Liver (tissue), 9 donors: Measurements from ENCODE around the gene ABCG8. TPM values are rescaled to one million over a fixed set of nuclear protein-coding genes. Genes with fewer than 3 reads are reported as not detected.
A peak's percentile ranks its signal among the peaks of the same experiment; 100 is the strongest.

Source experiments
- DNase-seq: peaks from one replicate; pipeline ENCODE4 v3.0.0-alpha.2; 2017; ENCODE audit warnings: low spot score
- H3K27ac ChIP-seq, 2 donors: one replicate each; pipeline ENCODE4 v1.7.0; 2013; ENCODE audit warnings: inconsistent platforms in 2 of 2, low read length in 2 of 2, control low read depth in 1 of 2, low read depth in 1 of 2, mild to moderate bottlenecking in 1 of 2
- H3K27me3 ChIP-seq, 4 donors: one replicate each; pipeline versions ENCODE4 v1.6.1 to v1.7.0; 2013; ENCODE audit warnings: low read length in 3 of 4, inconsistent platforms in 1 of 4, mild to moderate bottlenecking in 1 of 4, moderate library complexity in 1 of 4; ENCODE audit not compliant: control insufficient read depth in 4 of 4, insufficient read depth in 4 of 4
- H3K36me3 ChIP-seq, 4 donors: one replicate each; pipeline versions ENCODE4 v1.6.1 to v1.7.0; 2013; ENCODE audit warnings: low read length in 3 of 4, mild to moderate bottlenecking in 3 of 4, low read depth in 1 of 4, moderate library complexity in 1 of 4; ENCODE audit not compliant: control insufficient read depth in 4 of 4, insufficient read depth in 3 of 4
- H3K4me1 ChIP-seq, 4 donors: one replicate each; pipeline versions ENCODE4 v1.6.1 to v1.7.0; 2013; ENCODE audit warnings: low read length in 3 of 4, mild to moderate bottlenecking in 3 of 4, moderate library complexity in 1 of 4; ENCODE audit not compliant: control insufficient read depth in 4 of 4, insufficient read depth in 4 of 4
- H3K4me3 ChIP-seq, 3 donors: one replicate each; pipeline versions ENCODE4 v1.6.1 to v1.7.0; 2013; ENCODE audit warnings: low read length in 3 of 3, control low read depth in 1 of 3, low read depth in 1 of 3, mild to moderate bottlenecking in 1 of 3
- H3K9ac ChIP-seq, 2 donors: one replicate each; pipeline ENCODE4 v1.7.0; 2013; ENCODE audit warnings: low read length in 2 of 2, mild to moderate bottlenecking in 2 of 2, moderate library complexity in 2 of 2, control low read depth in 1 of 2, low read depth in 1 of 2
- H3K9me3 ChIP-seq, 4 donors: one replicate each; pipeline versions ENCODE4 v1.6.1 to v1.7.0; 2013; ENCODE audit warnings: low read length in 3 of 4; ENCODE audit not compliant: control insufficient read depth in 4 of 4
- ATF3 ChIP-seq: IDR thresholded peaks from 2 replicates; pipeline ENCODE4 v1.6.1; 2016; ENCODE audit warnings: antibody characterized with exemption
- FOXA1 ChIP-seq: IDR thresholded peaks from 2 replicates; pipeline ENCODE4 v1.6.1; 2016; ENCODE audit warnings: antibody characterized with exemption
- FOXA2 ChIP-seq: IDR thresholded peaks from 2 replicates; pipeline ENCODE4 v1.6.1; 2016; ENCODE audit warnings: antibody characterized with exemption
- HNF4A ChIP-seq, 2 donors: conservative IDR thresholded peaks; 2 replicates each; pipeline ENCODE4 v1.6.1; 2016; ENCODE audit warnings: antibody characterized with exemption in 2 of 2, mild to moderate bottlenecking in 2 of 2
- HNF4G ChIP-seq: IDR thresholded peaks from 2 replicates; pipeline ENCODE4 v1.6.1; 2016; ENCODE audit warnings: antibody characterized with exemption
- JUND ChIP-seq, 2 donors: IDR thresholded peaks; 2 replicates each; pipeline ENCODE4 v1.6.1; 2016; ENCODE audit warnings: antibody characterized with exemption in 2 of 2
- MAX ChIP-seq: IDR thresholded peaks from 2 replicates; pipeline ENCODE4 v1.6.1; 2016; ENCODE audit warnings: antibody characterized with exemption
- RAD21 ChIP-seq, 2 donors: IDR thresholded peaks; 2 replicates each; pipeline ENCODE4 v1.6.1; 2016; ENCODE audit warnings: antibody characterized with exemption in 2 of 2, mild to moderate bottlenecking in 2 of 2
- RXRA ChIP-seq, 2 donors: IDR thresholded peaks; 2 replicates each; pipeline ENCODE4 v1.6.1; 2017 to 2018; ENCODE audit warnings: antibody characterized with exemption in 2 of 2, mild to moderate bottlenecking in 1 of 2
- SP1 ChIP-seq: IDR thresholded peaks from 2 replicates; pipeline ENCODE4 v1.6.1; 2018; ENCODE audit warnings: antibody characterized with exemption, mild to moderate bottlenecking
- TAF1 ChIP-seq: conservative IDR thresholded peaks from 2 replicates; pipeline ENCODE4 v1.6.1; 2016; ENCODE audit warnings: antibody characterized with exemption, mild to moderate bottlenecking
- YY1 ChIP-seq: IDR thresholded peaks from 2 replicates; pipeline ENCODE4 v1.6.1; 2016; ENCODE audit warnings: antibody characterized with exemption, mild to moderate bottlenecking
- ZBTB33 ChIP-seq: IDR thresholded peaks from 2 replicates; pipeline ENCODE4 v1.6.1; 2016; ENCODE audit warnings: antibody characterized with exemption
- WGBS: extraction: QIAGEN DNeasy Blood & Tissue Kit; methylation state at CpG from one replicate; pipeline ENCODE4 v1.1.7; 2013; 5-methylcytosine and 5-hydroxymethylcytosine counted together
- polyA plus RNA-seq, 2 donors: library from polyadenylated mRNA; stranded (reverse) in 1 of 2; unstranded in 1 of 2; fragments of 200-250 nt in 1 of 2; fragments of >200 nt in 1 of 2; fragmentation: Nextera tagmentation in 1 of 2; extraction: Ambion mirVana in 1 of 2; gene quantifications; one replicate each; pipeline versions ENCODE4 v1.2.1 to v1.2.3, GENCODE V29; 2013 to 2015
- total RNA-seq, 2 donors: library from RNA; depleted of rRNA; stranded (reverse); fragments of >200 nt; gene quantifications; one replicate each; pipeline ENCODE4 v1.2.3, GENCODE V29; 2014
- TF ChIP-seq, protein P1 (sequence below): fragments of 150-350 bp; IDR thresholded peaks from 2 replicates; pipeline ENCODE4 v1.5.1; 2017; ENCODE audit warnings: improper control_type of control experiment, low read depth, low read length; ENCODE audit not compliant: missing input control
- TF ChIP-seq, protein P2 (sequence below): IDR thresholded peaks from 2 replicates; pipeline ENCODE4 v1.6.1; 2016; ENCODE audit warnings: antibody characterized with exemption, mild to moderate bottlenecking
- donor health status: healthy.
- donor health status: healthy.
- donor health status: healthy.
- donor health status: healthy.
- donor health status: healthy.

Gene ABCG8
- total and polyA plus RNA-seq, 4 donors, result 16.8 to 81.2 (median 37.5) TPM

- no peak for DNase-seq
- Histone ChIP-seq H3K36me3 (peaks cover 6 to 22% (median 11%) of the 10 kb centered on the region in 4 donors), H3K9me3 (no peaks in the 10 kb centered on the region), H3K4me1 (peaks cover 0 to 8% (median 3%) of the 10 kb centered on the region in 4 donors), H3K27ac (no peak overlapping the region), H3K4me3 (no peak overlapping the region), H3K9ac (no peak overlapping the region), H3K27me3 (no peaks in the 10 kb centered on the region)
- TF ChIP-seq JUND (IDR thresholded peaks at IDR 0.05), result no peak
- TF ChIP-seq, protein P1, sequence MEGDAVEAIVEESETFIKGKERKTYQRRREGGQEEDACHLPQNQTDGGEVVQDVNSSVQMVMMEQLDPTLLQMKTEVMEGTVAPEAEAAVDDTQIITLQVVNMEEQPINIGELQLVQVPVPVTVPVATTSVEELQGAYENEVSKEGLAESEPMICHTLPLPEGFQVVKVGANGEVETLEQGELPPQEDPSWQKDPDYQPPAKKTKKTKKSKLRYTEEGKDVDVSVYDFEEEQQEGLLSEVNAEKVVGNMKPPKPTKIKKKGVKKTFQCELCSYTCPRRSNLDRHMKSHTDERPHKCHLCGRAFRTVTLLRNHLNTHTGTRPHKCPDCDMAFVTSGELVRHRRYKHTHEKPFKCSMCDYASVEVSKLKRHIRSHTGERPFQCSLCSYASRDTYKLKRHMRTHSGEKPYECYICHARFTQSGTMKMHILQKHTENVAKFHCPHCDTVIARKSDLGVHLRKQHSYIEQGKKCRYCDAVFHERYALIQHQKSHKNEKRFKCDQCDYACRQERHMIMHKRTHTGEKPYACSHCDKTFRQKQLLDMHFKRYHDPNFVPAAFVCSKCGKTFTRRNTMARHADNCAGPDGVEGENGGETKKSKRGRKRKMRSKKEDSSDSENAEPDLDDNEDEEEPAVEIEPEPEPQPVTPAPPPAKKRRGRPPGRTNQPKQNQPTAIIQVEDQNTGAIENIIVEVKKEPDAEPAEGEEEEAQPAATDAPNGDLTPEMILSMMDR, result no peak
- TF ChIP-seq FOXA1, result no peak
- no peak for TF ChIP-seq SP1
- TF ChIP-seq YY1, result no peak
- no peak for TF ChIP-seq ZBTB33
- no peak for TF ChIP-seq RAD21 (IDR thresholded peaks at IDR 0.05)
- no peak for TF ChIP-seq HNF4G
- no peak for TF ChIP-seq HNF4A (conservative IDR thresholded peaks at IDR 0.05)
- TF ChIP-seq TAF1, result no peak
- no peak for TF ChIP-seq ATF3
- WGBS, result 96% methylated on average over 11 of the region's 11 CpGs
Measured at GRCh38 chr2:43905371-43905803, 66.6 kb downstream of the ABCG8 start.

DNA sequence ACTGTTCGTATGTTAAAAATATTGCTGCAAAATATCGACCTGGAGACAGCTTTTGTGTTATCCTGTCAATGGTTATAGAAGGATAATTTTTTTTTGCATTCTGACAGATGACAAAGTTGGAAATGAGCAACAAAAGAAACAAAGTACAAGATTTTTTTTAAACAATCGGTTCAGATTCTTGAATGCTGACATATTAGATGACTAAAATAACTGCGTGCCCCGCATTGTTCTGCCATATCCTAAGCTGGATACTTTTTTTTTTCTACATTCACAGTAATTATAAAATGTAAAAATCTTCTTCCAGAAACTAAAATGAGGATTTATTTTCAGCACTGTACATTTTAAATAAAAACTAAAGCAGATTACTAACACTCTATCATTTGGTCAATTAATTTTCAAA is 67.1 kb downstream of the ABCG8 start:
- H3K9me3 ChIP-seq, result no peaks in the 10 kb centered on the region
- H3K27me3 ChIP-seq, result no peaks in the 10 kb centered on the region
- 95% methylated on average over 5 of the region's 5 CpGs for WGBS
- peaks cover 6 to 22% (median 10%) of the 10 kb centered on the region in 4 donors for H3K36me3 ChIP-seq
- H3K9ac ChIP-seq, result no peak overlapping the region
- no peak for DNase-seq
- H3K4me1 ChIP-seq, result peaks cover 0 to 8% (median 3%) of the 10 kb centered on the region in 4 donors
- no peak for TF ChIP-seq HNF4G
- no peak for TF ChIP-seq RXRA (IDR thresholded peaks at IDR 0.05)
- no peak for TF ChIP-seq SP1
- TF ChIP-seq RAD21 (IDR thresholded peaks at IDR 0.05), result no peak
- TF ChIP-seq FOXA2, result no peak
- no peak for TF ChIP-seq YY1
- H3K4me3 ChIP-seq, result no peak overlapping the region
- no peak overlapping the region for H3K27ac ChIP-seq

DNA sequence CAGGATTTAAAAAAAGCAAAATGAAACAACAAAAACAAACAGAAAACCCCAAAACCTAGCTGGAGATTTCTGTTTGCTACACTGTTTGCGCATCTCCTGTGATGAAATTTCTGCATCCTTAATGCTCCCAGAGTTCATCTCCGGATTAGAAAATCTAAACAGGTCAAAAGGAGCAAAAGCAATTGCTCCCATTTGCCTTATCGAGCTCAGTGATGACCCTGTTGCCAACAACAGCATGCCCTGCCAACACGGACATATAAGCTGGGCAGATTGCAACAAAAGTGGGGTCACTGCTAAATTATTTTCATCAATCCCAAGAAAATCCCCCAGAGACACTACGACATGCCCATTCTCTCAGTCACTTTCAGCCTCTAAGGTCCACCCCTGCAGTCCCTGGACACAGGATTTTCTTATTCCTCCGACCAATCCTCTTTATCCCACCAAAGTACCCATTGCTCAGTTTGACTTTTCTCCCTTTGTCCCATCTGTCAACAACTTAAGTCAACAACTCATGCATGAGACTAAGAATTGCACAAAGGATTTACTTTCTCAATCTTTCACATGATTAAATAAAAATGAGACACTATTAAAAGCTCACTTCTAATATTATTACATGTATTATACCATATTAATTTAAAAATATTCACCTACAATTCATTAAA is 67.8 kb downstream of the ABCG8 start:
- H3K9me3 ChIP-seq, result no peaks in the 10 kb centered on the region
- H3K36me3 ChIP-seq, result peaks cover 1 to 16% (median 8%) of the 10 kb centered on the region in 4 donors
- 56% methylated on average over 6 of the region's 6 CpGs for WGBS
- peak overlapping the region in 1 of 2 donors; percentile 20 for H3K27ac ChIP-seq
- H3K4me1 ChIP-seq, result peaks cover 0 to 8% (median 3%) of the 10 kb centered on the region in 4 donors
- no peaks in the 10 kb centered on the region for H3K27me3 ChIP-seq
- no peak for DNase-seq
- H3K9ac ChIP-seq, result no peak overlapping the region
- no peak overlapping the region for H3K4me3 ChIP-seq
- TF ChIP-seq YY1 (peak; percentile 30), MAX (no peak), RAD21 (IDR thresholded peaks at IDR 0.05) (no peak), FOXA1 (peak; percentile 93), HNF4G (no peak), RXRA (IDR thresholded peaks at IDR 0.05) (peak; percentile 17 to 57), ZBTB33 (no peak), ATF3 (no peak), HNF4A (conservative IDR thresholded peaks at IDR 0.05) (peak; percentile 26 to 45), SP1 (no peak)
- TF ChIP-seq, protein P2, sequence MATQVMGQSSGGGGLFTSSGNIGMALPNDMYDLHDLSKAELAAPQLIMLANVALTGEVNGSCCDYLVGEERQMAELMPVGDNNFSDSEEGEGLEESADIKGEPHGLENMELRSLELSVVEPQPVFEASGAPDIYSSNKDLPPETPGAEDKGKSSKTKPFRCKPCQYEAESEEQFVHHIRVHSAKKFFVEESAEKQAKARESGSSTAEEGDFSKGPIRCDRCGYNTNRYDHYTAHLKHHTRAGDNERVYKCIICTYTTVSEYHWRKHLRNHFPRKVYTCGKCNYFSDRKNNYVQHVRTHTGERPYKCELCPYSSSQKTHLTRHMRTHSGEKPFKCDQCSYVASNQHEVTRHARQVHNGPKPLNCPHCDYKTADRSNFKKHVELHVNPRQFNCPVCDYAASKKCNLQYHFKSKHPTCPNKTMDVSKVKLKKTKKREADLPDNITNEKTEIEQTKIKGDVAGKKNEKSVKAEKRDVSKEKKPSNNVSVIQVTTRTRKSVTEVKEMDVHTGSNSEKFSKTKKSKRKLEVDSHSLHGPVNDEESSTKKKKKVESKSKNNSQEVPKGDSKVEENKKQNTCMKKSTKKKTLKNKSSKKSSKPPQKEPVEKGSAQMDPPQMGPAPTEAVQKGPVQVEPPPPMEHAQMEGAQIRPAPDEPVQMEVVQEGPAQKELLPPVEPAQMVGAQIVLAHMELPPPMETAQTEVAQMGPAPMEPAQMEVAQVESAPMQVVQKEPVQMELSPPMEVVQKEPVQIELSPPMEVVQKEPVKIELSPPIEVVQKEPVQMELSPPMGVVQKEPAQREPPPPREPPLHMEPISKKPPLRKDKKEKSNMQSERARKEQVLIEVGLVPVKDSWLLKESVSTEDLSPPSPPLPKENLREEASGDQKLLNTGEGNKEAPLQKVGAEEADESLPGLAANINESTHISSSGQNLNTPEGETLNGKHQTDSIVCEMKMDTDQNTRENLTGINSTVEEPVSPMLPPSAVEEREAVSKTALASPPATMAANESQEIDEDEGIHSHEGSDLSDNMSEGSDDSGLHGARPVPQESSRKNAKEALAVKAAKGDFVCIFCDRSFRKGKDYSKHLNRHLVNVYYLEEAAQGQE, result no peak
